ENCODE data around the gene HOXA6. TPM values are rescaled to one million over a fixed set of nuclear protein-coding genes. Genes with fewer than 3 reads are reported as not detected.

The HOXA6 gene
- total RNA-seq, 1 donor from 2014 or later: not detected

GRCh38 chr7:27152816-27153442 is 5.4 kb upstream of the HOXA6 start:
- intact Hi-C loops (cut with micrococcal nuclease): no loop called here

GRCh38 chr7:27151931-27152815 is 4.6 kb upstream of the HOXA6 start, which contains the start of gene HOXA3:
TSS of gene HOXA3 (minus strand) at chr7:27152583. CDS start at chr7:27110640, 41,943 bp downstream.
- intact Hi-C loops (cut with micrococcal nuclease): loop anchor here (1.0 to 2.0 kb wide), 4 partner anchors 9 to 1295 kb away; partner anchors contain the start of gene HOXA1

GRCh38 chr7:27151341-27151930 is 3.9 kb upstream of the HOXA6 start:
- intact Hi-C loops (cut with micrococcal nuclease): loop anchor here (1.0 to 2.0 kb wide), 4 partner anchors 10 to 1295 kb away; partner anchors contain the start of gene HOXA1

- intact Hi-C loops (cut with micrococcal nuclease): loop anchor here (1.0 to 2.0 kb wide), 4 partner anchors 11 to 1294 kb away; partner anchors contain the start of gene HOXA1
Measured at GRCh38 chr7:27150568-27151340, 3.2 kb upstream of the HOXA6 start.

GRCh38 chr7:27149842-27150567 is 2.4 kb upstream of the HOXA6 start:
- intact Hi-C loops (cut with micrococcal nuclease): loop anchor here (2.0 kb wide), 3 partner anchors 15 to 1293 kb away; partner anchors contain the start of gene HOXA1

- intact Hi-C loops (cut with micrococcal nuclease): no loop called here
Measured at GRCh38 chr7:27148756-27149641, 1.4 kb upstream of the HOXA6 start.

- intact Hi-C loops (cut with micrococcal nuclease): no loop called here
Measured at GRCh38 chr7:27148031-27148755, 619 bp upstream of the HOXA6 start.

GRCh38 chr7:27146491-27147198 is 929 bp downstream of the HOXA6 start:
- intact Hi-C loops (cut with micrococcal nuclease): no loop called here

- intact Hi-C loops (cut with micrococcal nuclease): no loop called here
Measured at GRCh38 chr7:27145914-27146412, 1.6 kb downstream of the HOXA6 start.

- intact Hi-C loops (cut with micrococcal nuclease): no loop called here
Measured at GRCh38 chr7:27145165-27145913, 2.2 kb downstream of the HOXA6 start.

- intact Hi-C loops (cut with micrococcal nuclease): no loop called here
Measured at GRCh38 chr7:27144781-27145164, 2.8 kb downstream of the HOXA6 start.

GRCh38 chr7:27143950-27144780 is 3.4 kb downstream of the HOXA6 start:
- intact Hi-C loops (cut with micrococcal nuclease): no loop called here

GRCh38 chr7:27143023-27143949 is 4.3 kb downstream of the HOXA6 start, which contains the start of gene HOXA5:
TSS of gene HOXA5 (minus strand) at chr7:27143681. CDS start at chr7:27143607, 74 bp downstream.
- intact Hi-C loops (cut with micrococcal nuclease): no loop called here

- intact Hi-C loops (cut with micrococcal nuclease): no loop called here
Measured at GRCh38 chr7:27142580-27143022, 5.0 kb downstream of the HOXA6 start.
